Fibroblast of pulmonary artery (primary cell): ENCODE measurements around the gene BSND.

Experiments used
- DNase-seq: peaks from one replicate; pipeline ENCODE4 v3.0.0-alpha.2; 2010; ENCODE audit warnings: low read depth
- H3K4me3 ChIP-seq: replicated peaks from 2 replicates; pipeline ENCODE4 v1.5.1; 2011; ENCODE audit warnings: low read depth, mild to moderate bottlenecking, control low read depth, low read length, moderate library complexity
- CTCF ChIP-seq: IDR thresholded peaks from 2 replicates; pipeline ENCODE4 v1.5.1; 2011; ENCODE audit warnings: mild to moderate bottlenecking, control low read depth, low read length, inconsistent platforms; ENCODE audit errors: missing control alignments

Gene BSND

GRCh38 chr1:54986533-54986932 is 12.2 kb upstream of the BSND start:
- TF ChIP-seq CTCF: no peak
- H3K4me3 ChIP-seq: no peak overlapping the region
- no peak for DNase-seq

GRCh38 chr1:54987427-54987826 is 11.3 kb upstream of the BSND start:
- DNase-seq: no peak
- no peak for TF ChIP-seq CTCF
- H3K4me3 ChIP-seq: no peak overlapping the region

- TF ChIP-seq CTCF: no peak
- peak; percentile 47 for DNase-seq
- H3K4me3 ChIP-seq: no peak overlapping the region
Measured at GRCh38 chr1:54987919-54988705, 10.6 kb upstream of the BSND start.

GRCh38 chr1:54988975-54989374 is 9.8 kb upstream of the BSND start:
- TF ChIP-seq CTCF: no peak
- no peak overlapping the region for H3K4me3 ChIP-seq
- no peak for DNase-seq

GRCh38 chr1:54989473-54989872 is 9.3 kb upstream of the BSND start:
- H3K4me3 ChIP-seq: no peak overlapping the region
- no peak for TF ChIP-seq CTCF

GRCh38 chr1:54989968-54990810 is 8.5 kb upstream of the BSND start:
- TF ChIP-seq CTCF: no peak
- DNase-seq: peak; percentile 50
- H3K4me3 ChIP-seq: no peak overlapping the region

More at GRCh38 chr1:54989473-54989872, 9.3 kb upstream of the BSND start:
- DNase-seq: no peak
